Measurements from ENCODE around the gene GMDS. TPM values are rescaled to one million over a fixed set of nuclear protein-coding genes. Genes with fewer than 3 reads are reported as not detected.
A peak's percentile ranks its signal among the peaks of the same experiment; 100 is the strongest.

The GMDS gene
- total and polyA plus RNA-seq, 2 experiments from 2014 or later, result 30.1 to 36.5 TPM

DNA sequence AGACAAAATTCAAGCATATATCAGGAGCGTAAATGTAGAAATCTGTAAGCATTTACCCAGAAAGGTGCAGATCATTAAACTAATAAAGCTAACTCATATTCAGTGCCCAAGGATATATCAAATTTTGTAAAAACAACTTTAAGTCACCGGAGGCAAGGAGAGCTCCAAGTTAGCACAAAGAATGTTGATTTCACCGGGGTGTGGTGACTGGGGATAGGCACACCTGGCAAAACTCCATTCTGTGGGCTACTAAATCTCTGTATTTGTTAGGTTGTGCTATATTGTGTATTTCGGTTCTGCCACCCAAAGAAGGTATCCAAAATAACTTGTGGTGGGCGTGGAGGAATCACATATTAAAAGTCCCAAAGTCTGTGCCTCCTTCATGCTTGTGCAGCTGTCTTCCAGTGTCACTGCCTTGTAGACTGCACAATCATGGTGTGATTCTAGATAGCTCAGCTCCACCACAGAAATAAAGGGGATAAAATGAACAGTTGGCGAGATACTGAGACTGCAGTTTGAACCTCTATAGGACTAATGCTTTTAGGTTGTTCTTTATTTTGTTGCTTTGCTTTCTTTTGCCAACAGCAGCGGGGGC lies 111.6 kb downstream of the GMDS start:
- peaks cover 25% of the 10 kb centered on the region for H3K4me1 ChIP-seq (ENCODE audit: insufficient read depth)
- no peaks in the 10 kb centered on the region; the same call in 1 of the 2 replicates for H4K20me1 ChIP-seq (replicated peaks; ENCODE audit: insufficient read depth)
- Mint-ChIP-seq H3K4me3 (no peak overlapping the region), H3K27ac (peak overlapping the region; percentile 28; the same call in 1 of the 2 replicates), H3K36me3 (ENCODE audit: low read depth) (no peaks in the 10 kb centered on the region), H3K4me1 (peaks cover 27% of the 10 kb centered on the region), H3K27me3 (ENCODE audit: insufficient read depth, low read depth, poor library complexity) (peaks cover 2% of the 10 kb centered on the region), H3K9me3 (no peaks in the 10 kb centered on the region)
- TF ChIP-seq, protein P1, sequence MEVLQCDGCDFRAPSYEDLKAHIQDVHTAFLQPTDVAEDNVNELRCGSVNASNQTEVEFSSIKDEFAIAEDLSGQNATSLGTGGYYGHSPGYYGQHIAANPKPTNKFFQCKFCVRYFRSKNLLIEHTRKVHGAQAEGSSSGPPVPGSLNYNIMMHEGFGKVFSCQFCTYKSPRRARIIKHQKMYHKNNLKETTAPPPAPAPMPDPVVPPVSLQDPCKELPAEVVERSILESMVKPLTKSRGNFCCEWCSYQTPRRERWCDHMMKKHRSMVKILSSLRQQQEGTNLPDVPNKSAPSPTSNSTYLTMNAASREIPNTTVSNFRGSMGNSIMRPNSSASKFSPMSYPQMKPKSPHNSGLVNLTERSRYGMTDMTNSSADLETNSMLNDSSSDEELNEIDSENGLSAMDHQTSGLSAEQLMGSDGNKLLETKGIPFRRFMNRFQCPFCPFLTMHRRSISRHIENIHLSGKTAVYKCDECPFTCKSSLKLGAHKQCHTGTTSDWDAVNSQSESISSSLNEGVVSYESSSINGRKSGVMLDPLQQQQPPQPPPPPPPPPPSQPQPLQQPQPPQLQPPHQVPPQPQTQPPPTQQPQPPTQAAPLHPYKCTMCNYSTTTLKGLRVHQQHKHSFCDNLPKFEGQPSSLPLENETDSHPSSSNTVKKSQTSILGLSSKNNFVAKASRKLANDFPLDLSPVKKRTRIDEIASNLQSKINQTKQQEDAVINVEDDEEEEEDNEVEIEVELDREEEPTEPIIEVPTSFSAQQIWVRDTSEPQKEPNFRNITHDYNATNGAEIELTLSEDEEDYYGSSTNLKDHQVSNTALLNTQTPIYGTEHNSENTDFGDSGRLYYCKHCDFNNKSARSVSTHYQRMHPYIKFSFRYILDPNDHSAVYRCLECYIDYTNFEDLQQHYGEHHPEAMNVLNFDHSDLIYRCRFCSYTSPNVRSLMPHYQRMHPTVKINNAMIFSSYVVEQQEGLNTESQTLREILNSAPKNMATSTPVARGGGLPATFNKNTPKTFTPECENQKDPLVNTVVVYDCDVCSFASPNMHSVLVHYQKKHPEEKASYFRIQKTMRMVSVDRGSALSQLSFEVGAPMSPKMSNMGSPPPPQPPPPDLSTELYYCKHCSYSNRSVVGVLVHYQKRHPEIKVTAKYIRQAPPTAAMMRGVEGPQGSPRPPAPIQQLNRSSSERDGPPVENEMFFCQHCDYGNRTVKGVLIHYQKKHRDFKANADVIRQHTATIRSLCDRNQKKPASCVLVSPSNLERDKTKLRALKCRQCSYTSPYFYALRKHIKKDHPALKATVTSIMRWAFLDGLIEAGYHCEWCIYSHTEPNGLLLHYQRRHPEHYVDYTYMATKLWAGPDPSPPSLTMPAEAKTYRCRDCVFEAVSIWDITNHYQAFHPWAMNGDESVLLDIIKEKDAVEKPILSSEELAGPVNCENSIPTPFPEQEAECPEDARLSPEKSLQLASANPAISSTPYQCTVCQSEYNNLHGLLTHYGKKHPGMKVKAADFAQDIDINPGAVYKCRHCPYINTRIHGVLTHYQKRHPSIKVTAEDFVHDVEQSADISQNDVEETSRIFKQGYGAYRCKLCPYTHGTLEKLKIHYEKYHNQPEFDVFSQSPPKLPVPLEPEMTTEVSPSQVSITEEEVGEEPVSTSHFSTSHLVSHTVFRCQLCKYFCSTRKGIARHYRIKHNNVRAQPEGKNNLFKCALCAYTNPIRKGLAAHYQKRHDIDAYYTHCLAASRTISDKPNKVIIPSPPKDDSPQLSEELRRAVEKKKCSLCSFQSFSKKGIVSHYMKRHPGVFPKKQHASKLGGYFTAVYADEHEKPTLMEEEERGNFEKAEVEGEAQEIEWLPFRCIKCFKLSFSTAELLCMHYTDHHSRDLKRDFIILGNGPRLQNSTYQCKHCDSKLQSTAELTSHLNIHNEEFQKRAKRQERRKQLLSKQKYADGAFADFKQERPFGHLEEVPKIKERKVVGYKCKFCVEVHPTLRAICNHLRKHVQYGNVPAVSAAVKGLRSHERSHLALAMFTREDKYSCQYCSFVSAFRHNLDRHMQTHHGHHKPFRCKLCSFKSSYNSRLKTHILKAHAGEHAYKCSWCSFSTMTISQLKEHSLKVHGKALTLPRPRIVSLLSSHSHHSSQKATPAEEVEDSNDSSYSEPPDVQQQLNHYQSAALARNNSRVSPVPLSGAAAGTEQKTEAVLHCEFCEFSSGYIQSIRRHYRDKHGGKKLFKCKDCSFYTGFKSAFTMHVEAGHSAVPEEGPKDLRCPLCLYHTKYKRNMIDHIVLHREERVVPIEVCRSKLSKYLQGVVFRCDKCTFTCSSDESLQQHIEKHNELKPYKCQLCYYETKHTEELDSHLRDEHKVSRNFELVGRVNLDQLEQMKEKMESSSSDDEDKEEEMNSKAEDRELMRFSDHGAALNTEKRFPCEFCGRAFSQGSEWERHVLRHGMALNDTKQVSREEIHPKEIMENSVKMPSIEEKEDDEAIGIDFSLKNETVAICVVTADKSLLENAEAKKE (CRISPR knock-in tag; IDR thresholded peaks at IDR 0.05), result no peak
- TF ChIP-seq, protein P2, sequence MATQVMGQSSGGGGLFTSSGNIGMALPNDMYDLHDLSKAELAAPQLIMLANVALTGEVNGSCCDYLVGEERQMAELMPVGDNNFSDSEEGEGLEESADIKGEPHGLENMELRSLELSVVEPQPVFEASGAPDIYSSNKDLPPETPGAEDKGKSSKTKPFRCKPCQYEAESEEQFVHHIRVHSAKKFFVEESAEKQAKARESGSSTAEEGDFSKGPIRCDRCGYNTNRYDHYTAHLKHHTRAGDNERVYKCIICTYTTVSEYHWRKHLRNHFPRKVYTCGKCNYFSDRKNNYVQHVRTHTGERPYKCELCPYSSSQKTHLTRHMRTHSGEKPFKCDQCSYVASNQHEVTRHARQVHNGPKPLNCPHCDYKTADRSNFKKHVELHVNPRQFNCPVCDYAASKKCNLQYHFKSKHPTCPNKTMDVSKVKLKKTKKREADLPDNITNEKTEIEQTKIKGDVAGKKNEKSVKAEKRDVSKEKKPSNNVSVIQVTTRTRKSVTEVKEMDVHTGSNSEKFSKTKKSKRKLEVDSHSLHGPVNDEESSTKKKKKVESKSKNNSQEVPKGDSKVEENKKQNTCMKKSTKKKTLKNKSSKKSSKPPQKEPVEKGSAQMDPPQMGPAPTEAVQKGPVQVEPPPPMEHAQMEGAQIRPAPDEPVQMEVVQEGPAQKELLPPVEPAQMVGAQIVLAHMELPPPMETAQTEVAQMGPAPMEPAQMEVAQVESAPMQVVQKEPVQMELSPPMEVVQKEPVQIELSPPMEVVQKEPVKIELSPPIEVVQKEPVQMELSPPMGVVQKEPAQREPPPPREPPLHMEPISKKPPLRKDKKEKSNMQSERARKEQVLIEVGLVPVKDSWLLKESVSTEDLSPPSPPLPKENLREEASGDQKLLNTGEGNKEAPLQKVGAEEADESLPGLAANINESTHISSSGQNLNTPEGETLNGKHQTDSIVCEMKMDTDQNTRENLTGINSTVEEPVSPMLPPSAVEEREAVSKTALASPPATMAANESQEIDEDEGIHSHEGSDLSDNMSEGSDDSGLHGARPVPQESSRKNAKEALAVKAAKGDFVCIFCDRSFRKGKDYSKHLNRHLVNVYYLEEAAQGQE (IDR thresholded peaks at IDR 0.05; ENCODE audit: unreplicated experiment), result no peak
- no peak for TF ChIP-seq JUNB (IDR thresholded peaks at IDR 0.05; ENCODE audit: unreplicated experiment)
- H3K4me3 ChIP-seq, result no peak overlapping the region
- no peaks in the 10 kb centered on the region for H3K9me2 ChIP-seq (ENCODE audit: insufficient read depth)
- no peaks in the 10 kb centered on the region for H3K36me3 ChIP-seq (ENCODE audit: insufficient read depth)
- H3F3A ChIP-seq (replicated peaks; ENCODE audit: low read depth), result no peaks in the 10 kb centered on the region
- H3K27me3 ChIP-seq (ENCODE audit: insufficient read depth), result no peaks in the 10 kb centered on the region
- H3K79me2 ChIP-seq (replicated peaks; ENCODE audit: insufficient read depth), result peaks cover 8% of the 10 kb centered on the region; the same call in 1 of the 2 replicates
- H3K27ac ChIP-seq (ENCODE audit: low read depth), result no peak overlapping the region
- no peak overlapping the region for H2AFZ ChIP-seq
- no peak for DNase-seq (ENCODE audit: low spot score)
- H3K4me2 ChIP-seq, result 0 out of 2 replicates have a peak overlapping the region, but pooled peaks have one; percentile 8
- ATAC-seq, result no peak
